Activated gamma-delta T cell treated with Interleukin-2 at 50 U/mL for 16 hours (primary cell): ENCODE results near the gene SMCO2.

Source experiments
- DNase-seq: peaks from one replicate; pipeline ENCODE4 v3.0.0-alpha.2; 2020

Gene SMCO2

GRCh38 chr12:27446436-27446835 lies at the start of gene SMCO2:
Gene SMCO2 (plus strand): TSS chr12:27446736. CDS start chr12:27470632, 23,896 bp downstream.
- DNase-seq = no peak

DNA sequence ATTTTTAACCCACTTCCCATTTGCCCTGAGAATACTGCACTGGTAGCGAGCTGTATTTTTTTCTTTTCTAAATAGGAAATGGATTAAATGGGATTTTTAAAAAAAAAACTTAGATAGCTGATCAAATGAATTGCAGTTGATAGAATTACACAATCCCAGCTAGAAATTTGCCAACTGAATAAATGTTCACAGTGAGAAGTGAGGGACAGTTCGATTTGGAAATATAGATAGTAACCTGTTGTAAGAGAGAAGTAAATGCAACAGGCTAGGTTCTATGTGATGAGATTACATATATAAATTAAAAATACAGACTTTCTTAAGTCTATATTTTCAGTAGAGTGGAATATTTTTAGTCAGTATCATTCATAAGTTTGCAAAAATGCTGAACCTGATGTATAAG lies 48.1 kb upstream of the SMCO2 start:
- no peak for DNase-seq

DNA sequence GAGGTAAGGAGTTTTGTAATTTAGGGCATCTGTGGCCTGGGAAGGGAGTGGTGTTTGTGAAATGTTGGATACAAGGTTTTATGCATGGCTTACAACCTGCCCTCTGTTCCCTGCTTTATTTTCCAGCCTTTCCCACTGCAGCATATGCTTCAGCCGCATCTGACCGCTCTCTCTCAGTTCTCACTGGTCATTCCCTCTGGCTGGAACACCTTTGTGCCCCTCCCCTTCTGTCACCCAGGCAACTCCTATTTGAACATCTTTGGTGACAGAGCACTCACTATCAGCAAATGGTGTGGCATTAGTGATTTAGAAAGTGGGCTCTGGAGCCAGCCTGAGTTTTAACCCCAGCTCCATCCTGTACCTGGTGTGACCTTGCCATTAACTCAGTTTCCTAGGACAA lies 47.5 kb upstream of the SMCO2 start:
- no peak for DNase-seq

DNA sequence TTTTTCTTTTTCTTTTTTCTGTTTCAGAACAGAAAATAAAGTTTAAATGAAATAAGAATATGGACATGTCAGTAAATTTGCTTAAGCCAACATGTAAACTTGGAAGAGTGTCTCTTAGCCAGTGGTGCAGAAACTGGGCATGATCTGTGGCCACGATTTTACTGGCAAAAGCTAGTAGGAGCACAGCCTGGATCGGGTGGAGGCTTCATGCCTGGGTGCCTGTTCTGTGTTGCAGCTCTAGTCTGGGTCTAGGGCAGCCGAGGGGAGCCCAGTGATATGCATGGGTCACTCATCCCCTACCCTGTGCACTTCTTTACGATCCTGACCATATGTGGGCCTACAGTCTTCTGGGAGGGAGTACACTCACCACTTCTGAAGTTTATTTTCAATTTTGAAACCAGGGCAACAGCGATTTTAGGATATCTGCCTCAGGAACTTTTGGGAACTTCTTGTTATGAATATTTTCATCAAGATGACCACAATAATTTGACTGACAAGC lies 45.6 kb upstream of the SMCO2 start:
- no peak for DNase-seq

GRCh38 chr12:27412047-27412446 lies 34.5 kb upstream of the SMCO2 start:
- no peak for DNase-seq

DNA sequence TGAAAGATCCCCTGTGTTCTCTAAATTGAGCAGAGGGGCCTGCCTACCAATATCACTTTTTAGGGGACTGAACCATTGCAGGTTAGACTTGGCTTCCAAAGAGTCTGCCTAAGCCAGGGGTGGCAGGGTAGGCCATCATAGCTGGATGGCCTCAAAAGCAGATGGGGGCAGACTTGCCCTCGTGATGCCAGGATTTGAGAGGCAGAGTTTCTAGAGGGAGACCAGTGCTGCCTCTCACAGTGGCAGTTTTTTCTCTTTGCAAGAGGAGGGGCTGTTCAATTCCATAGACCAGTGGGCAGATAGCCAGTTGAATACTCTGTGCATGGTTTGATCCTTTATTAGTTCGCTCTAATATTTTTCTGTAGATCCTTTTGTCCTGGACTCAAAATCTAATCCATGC lies 23.8 kb upstream of the SMCO2 start:
- DNase-seq = no peak

GRCh38 chr12:27424631-27425230 lies 21.8 kb upstream of the SMCO2 start:
- DNase-seq = no peak

- DNase-seq = no peak
Observed at GRCh38 chr12:27425306-27425705, 21.2 kb upstream of the SMCO2 start.

DNA sequence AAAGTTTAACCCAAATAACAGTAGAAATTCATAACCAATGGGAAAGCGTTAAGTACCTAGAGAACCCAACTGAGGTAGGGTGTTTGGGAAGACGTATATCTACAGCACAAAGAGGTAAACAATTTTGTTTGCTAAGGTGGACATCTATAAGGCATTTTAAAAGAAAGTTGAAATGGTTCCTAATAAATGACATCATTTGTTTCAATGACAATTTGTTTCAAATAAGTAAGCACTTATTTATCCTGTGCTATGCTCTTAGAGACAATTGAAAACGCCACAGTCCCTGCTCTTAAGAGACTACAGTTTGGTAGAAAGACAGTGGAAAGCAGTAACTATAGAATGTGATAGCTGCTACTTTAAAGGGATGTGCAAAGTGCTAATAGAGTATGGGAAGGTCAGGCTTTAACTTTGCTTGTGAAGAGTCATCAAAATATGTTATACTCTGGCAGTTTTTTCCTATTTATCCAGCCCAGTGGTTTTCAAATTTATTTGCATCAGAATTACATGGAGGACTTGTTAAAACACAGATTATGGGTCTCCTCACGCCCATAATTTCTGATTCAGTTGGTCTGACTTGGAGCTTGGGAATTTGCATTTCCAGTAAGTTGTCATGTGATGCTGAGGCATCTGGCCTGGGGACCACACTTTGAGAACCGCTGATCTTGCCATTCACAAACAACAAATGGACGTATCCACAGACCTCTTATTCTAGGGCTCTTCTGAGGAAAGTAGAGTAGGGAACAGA lies 19.6 kb upstream of the SMCO2 start:
- no peak for DNase-seq

GRCh38 chr12:27427824-27428223 lies 18.7 kb upstream of the SMCO2 start:
- no peak for DNase-seq

DNA sequence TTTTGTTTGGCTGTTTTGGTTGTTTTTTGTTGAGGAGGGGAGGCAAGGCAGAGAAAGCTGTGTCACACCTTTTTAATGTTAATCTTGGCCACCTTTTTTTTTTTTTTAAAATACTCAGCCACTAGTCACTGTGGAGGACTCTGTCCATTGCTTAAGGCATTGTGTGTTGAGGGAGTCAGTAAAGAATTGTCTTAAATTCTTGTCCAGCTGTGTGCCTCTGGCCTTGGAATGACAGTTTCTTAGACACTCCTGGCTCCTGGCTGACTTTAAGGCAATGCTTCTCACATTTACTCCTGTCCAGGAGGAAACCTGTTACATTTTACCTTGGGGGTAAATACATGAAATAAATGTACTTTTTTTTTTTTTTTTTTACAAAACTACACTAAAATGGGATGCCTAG lies 18.1 kb upstream of the SMCO2 start:
- no peak for DNase-seq

DNA sequence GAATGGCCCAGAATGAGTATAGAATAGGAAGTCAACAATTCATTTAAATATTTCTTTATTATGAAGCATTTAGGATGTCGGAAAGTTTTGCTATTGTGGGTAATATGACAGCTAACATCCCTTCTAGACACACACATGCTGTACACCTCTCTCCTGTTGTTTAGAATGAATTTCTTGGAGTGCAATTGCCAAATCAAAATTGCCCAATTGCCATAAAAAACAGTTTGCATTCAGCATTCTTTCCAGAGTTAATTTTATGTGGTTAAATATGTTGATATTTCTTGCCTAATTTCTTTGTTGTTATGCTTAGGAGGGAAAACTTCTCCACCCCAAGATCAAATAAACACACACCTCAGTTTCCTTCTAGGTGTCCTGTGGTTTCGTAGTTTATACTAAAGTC lies 16.9 kb upstream of the SMCO2 start:
- no peak for DNase-seq

DNA sequence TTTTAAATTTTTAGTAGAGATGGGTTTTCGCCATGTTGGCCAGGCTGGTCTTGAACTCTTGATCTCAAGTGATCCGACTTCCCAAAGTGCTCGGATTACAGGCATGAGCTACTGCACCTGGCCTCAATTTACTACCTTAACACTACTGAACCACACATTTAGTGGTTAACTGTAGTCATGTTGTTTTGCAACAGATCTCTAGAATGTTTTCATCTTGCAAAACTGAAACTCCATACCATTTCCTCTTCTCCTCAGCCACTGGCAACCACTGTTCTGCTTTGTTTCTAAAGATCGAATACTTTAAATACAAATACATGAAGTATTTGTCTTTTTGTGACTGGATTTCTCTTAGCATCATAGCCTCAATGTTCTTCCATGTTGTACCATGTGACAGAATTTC lies 15.4 kb upstream of the SMCO2 start:
- DNase-seq = no peak

DNA sequence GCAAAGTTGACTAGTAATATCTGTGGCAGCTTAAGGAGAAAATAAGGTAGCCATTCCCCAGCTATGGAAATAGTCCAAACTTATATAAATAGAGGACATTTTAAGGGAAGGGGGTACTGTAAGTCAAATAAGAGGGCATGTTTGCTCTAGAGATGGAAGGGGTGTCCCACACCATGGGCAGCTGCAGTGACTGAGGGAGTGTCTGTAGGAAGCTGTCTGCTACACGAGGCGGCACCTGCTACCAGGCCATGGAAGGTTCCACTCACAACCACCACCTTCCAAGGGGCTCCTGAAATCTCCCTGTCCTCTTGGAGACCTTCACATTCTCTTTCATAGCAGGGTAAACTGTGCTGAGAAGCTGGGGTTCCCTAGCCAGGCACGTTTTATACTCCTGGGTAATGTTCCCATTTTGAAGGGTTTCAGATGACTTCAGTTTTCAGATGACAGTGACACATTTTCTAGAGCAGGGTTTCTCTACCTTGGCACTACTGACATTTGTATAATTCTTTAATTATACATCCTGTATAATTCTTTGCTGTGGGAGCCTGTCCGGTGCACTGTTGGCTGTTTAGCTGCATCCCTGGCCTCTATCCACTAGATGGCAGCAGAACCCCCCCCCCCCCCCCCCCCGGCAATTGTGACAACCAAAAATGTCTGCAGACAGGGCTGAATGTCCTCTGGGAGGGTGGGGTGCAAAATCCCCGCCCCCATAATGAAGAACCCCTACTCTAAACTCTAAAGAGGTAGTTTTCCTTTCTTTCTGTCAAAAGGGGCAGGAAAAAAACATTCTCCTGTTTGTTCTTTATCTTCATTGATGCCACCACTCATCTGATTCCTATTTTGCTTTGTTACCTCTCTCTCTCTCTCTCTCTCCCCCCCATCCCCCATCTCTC lies 11.6 kb upstream of the SMCO2 start:
- DNase-seq = peak; percentile 10

GRCh38 chr12:27436029-27436428 lies 10.5 kb upstream of the SMCO2 start:
- DNase-seq = no peak

DNA sequence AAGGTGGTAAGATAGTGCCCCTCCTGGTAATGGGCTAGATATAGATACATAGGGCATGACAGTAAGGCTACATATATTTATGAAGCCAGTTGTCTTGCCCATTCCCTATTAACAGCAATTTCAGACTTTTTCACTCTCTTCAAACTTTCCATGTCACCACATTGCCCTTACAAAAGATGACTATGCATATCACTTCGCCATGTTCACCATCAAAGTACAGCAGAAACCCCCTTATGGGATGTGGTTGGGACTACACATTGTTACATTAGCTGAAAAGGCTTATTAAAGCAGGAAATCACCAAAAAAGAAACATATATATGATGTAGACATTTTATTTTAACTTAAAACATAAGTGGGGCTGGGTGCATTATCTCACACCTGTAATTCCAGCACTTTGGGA lies 9.8 kb upstream of the SMCO2 start:
- no peak for DNase-seq

- DNase-seq = no peak
Observed at GRCh38 chr12:27437839-27438238, 8.7 kb upstream of the SMCO2 start.

GRCh38 chr12:27447761-27448160 lies 1.2 kb downstream of the SMCO2 start:
- DNase-seq = no peak

GRCh38 chr12:27449026-27449425 lies 2.5 kb downstream of the SMCO2 start:
- DNase-seq = no peak

DNA sequence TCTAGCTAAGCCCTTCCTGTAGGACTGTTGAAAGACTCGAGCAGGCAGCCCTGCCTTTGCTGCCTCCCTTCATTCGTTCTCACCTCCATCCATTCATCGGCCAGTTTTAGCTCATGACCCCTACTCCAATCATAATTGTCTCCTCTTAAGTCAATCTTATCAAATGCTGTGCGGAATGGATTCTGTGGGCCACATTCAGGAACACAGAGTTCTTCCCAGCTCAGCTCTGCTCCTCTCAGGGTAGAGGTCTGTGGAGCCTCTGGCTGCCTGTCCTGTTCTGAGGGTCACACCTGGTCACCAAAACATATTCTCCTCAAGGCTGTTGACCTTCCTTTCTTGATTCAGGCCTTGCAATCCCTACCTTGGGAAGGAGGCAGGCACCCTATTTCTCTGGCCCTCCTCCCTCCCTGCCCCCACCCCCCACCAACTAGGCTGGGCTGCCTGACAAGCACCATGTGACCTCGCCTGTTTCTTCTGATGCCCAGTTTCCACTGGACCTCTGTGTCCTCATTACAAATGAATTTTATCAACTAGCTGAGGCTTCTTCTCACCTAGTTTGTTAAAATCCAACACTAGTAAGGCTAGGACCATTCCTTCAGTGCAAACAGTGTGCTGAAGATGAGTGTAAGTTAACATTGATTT lies 3.5 kb downstream of the SMCO2 start:
- DNase-seq = no peak

DNA sequence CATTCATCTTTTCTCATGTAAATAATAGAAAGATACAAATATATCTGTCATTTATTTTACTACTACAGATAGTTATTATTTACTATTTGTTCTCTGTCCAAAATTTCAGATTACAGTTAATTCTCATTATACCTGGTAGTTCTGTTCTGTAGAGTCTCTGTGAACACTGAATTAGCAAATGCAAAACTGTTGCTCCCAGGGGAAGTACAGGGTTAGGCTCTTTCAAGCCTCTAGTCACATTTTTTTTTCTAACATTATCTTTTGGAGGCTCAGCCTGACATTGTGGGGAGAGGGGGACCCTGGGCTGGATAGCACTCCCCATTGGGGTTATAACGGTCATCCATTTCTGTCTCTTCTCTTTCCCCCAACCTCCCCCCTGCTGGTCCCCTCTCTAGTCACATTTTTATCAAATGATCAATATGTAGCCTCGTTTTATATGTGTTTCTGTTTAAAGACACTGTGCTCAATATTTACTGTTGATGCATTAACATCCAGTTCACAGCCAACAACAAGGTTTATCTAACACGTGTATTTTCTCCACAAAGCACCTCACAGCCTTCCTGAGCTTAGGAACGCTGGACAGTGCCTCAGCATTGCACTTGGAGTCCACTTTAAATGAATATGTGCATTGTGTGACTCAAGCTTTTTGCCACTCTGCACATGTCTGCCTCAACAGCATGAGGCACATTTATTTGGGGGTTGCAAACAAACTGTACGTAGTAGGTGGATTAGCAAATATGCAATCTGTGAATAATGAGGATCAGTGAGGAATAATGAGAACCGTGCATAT lies 4.7 kb downstream of the SMCO2 start:
- DNase-seq = no peak

- no peak for DNase-seq
Observed at GRCh38 chr12:27453421-27453820, 6.9 kb downstream of the SMCO2 start.
